ENCODE data around the gene TBC1D5.

TBC1D5 gene

DNA sequence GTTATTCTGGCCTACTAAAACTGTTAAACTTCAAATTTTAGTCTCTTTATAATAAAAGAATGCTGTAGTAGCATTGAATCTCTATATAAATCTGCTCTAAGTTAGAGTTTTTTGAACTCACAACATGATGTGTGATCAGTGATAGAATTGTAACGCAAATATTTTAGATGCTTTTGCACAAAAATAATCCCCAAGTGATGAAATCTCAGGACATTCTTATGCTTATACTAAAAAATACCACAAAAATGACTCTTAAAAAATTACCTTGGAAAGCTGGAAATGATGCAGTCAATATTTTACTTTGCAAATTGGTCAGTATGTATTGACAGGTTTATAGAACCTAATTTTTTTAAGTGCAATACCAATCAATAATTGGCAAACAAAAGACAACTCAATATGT lies 375.3 kb downstream of the TBC1D5 start:
- no peak overlapping the region for H3K27ac ChIP-seq
- no peaks in the 10 kb centered on the region for H3K4me1 ChIP-seq
- peaks cover 0 to 17% (median 0%) of the 10 kb centered on the region in 3 donors for H3K36me3 ChIP-seq
- H3K4me3 ChIP-seq, result no peak overlapping the region
- no peaks in the 10 kb centered on the region for H3K27me3 ChIP-seq
- no peaks in the 10 kb centered on the region for H3K9me3 ChIP-seq
- no peak for DNase-seq
- intact Hi-C loops (cut with DNase I; ENCODE audit: low total_unique reads), result no loop called here
- TF ChIP-seq, protein P1, sequence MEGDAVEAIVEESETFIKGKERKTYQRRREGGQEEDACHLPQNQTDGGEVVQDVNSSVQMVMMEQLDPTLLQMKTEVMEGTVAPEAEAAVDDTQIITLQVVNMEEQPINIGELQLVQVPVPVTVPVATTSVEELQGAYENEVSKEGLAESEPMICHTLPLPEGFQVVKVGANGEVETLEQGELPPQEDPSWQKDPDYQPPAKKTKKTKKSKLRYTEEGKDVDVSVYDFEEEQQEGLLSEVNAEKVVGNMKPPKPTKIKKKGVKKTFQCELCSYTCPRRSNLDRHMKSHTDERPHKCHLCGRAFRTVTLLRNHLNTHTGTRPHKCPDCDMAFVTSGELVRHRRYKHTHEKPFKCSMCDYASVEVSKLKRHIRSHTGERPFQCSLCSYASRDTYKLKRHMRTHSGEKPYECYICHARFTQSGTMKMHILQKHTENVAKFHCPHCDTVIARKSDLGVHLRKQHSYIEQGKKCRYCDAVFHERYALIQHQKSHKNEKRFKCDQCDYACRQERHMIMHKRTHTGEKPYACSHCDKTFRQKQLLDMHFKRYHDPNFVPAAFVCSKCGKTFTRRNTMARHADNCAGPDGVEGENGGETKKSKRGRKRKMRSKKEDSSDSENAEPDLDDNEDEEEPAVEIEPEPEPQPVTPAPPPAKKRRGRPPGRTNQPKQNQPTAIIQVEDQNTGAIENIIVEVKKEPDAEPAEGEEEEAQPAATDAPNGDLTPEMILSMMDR (IDR thresholded peaks at IDR 0.05), result no peak

DNA sequence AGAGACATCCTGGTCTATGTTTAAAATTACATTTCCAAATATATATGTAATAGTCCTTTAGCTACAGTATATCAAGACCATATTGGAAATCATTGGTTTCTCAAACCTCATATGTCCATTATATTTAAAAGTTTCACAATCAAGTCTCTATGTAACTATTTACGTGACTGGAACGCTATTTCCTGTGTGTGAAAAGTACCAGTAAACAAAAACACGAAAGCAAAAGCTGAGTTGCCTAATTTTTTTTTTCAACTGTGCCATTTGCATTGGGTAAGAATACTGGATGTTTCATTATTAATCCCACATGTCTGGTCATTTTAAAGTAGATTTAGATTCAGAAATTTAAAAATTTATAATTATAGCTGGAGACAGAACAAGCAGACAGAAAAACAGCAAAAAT lies 381.4 kb downstream of the TBC1D5 start:
- Histone ChIP-seq H3K27ac (no peak overlapping the region), H3K27me3 (no peaks in the 10 kb centered on the region), H3K36me3 (no peaks in the 10 kb centered on the region), H3K4me1 (no peaks in the 10 kb centered on the region), H3K4me3 (no peak overlapping the region), H3K9me3 (no peaks in the 10 kb centered on the region)
- TF ChIP-seq, protein P1 (IDR thresholded peaks at IDR 0.05), result no peak
- intact Hi-C loops (cut with DNase I; ENCODE audit: low total_unique reads), result no loop called here
- DNase-seq, result no peak

DNA sequence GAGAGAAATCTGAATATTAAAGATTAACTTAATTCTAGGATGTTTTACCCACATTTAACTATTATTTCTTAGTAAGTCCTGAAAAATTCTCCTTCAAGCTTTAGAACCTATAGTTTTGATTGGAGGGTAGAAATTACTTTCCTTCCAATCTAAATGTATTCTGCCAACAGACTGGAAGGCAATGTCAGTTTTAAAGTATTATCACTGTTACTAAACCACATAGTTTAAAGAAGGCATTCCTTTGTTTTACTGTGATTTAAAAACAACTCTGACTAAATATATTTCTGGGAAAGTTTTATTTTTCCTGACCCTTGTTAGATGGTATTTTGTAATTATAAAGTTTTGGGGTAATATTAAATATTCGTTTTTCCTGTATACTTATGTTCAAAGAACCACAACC lies 382.5 kb downstream of the TBC1D5 start:
- H3K4me3 ChIP-seq, result no peak overlapping the region
- H3K27ac ChIP-seq, result no peak overlapping the region
- H3K36me3 ChIP-seq, result no peaks in the 10 kb centered on the region
- DNase-seq, result no peak
- no peaks in the 10 kb centered on the region for H3K4me1 ChIP-seq
- no peaks in the 10 kb centered on the region for H3K9me3 ChIP-seq
- H3K27me3 ChIP-seq, result no peaks in the 10 kb centered on the region
- intact Hi-C loops (cut with DNase I; ENCODE audit: low total_unique reads), result no loop called here
- TF ChIP-seq, protein P1 (IDR thresholded peaks at IDR 0.05), result no peak

DNA sequence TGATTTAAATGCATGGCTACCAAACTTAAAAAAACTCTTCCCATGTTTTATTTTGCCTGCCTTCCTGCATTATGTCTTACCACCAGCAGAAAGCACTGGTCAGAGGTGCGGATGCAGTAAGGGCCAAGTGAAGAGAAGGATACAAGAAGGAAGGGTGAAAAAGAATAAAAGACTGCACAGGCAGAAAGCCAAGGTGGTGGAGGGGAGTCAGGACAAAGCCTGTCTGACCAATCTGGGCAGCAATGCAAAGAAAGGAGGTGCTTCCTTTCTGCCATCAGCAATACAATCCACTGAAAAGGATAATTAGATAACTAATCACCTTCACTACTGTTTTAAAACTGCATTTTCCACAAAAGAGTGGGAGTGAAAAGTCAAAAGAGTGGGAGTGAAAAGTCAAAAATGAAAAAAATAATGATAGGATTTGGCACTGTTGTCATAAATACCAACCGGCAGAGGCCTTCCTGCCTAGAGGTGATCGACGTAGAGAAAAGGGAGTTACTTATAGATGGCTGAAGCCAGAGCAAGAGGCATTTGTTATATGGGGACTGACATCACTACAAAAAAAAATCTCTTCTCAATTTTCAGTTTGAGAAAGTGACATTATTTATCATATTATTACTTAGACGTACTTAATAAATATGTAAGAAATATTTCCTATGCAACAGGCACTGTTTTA lies 385.3 kb downstream of the TBC1D5 start:
- H3K36me3 ChIP-seq, result no peaks in the 10 kb centered on the region
- no peaks in the 10 kb centered on the region for H3K4me1 ChIP-seq
- no peak overlapping the region for H3K4me3 ChIP-seq
- intact Hi-C loops (cut with DNase I; ENCODE audit: low total_unique reads), result no loop called here
- no peak overlapping the region for H3K27ac ChIP-seq
- no peaks in the 10 kb centered on the region for H3K9me3 ChIP-seq
- no peaks in the 10 kb centered on the region for H3K27me3 ChIP-seq
- DNase-seq, result no peak
- TF ChIP-seq, protein P1 (IDR thresholded peaks at IDR 0.05), result no peak

DNA sequence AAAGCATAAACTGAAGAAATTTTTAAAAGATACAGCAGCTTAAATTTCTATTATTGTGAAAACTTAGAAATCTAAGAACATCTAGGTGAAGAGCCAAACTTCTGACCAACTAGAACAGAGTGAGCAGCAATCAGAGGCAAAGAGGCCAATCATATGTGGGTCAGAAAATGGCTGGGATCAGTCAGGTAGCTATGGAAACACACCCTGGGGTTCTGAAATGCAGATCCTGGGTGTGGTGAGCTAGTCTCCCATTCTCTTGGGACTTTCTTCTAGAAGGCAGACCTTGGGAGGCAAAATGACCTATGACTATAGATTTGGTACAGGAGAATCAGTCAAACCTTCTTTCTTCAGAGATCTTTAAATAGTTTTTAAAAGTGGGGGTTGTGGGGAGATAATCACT lies 385.8 kb downstream of the TBC1D5 start:
- H3K4me3 ChIP-seq, result no peak overlapping the region
- no peak overlapping the region for H3K27ac ChIP-seq
- H3K9me3 ChIP-seq, result no peaks in the 10 kb centered on the region
- H3K4me1 ChIP-seq, result no peaks in the 10 kb centered on the region
- intact Hi-C loops (cut with DNase I; ENCODE audit: low total_unique reads), result no loop called here
- DNase-seq, result no peak
- H3K27me3 ChIP-seq, result no peaks in the 10 kb centered on the region
- TF ChIP-seq, protein P1 (IDR thresholded peaks at IDR 0.05), result no peak
- H3K36me3 ChIP-seq, result no peaks in the 10 kb centered on the region

DNA sequence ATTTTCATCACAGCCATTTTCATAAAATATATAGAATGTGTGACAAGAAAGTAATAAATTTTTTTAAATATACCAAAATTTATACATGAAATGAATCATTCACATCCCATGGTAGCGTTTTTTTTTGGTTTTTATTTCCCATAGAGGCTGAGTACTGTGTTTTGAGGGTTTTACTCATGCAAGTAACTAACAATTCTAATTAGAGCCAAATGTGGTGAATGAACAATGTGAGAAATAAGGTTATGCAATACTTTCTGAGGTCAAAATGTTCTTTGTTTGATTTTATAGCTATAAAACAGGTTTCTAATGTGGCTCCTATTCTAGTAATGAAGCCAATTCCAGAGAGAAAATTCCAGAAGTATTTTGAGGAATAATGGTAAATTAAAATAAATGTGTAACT lies 386.8 kb downstream of the TBC1D5 start:
- Histone ChIP-seq H3K27me3 (no peaks in the 10 kb centered on the region), H3K4me3 (no peak overlapping the region), H3K27ac (no peak overlapping the region), H3K9me3 (no peaks in the 10 kb centered on the region), H3K36me3 (no peaks in the 10 kb centered on the region), H3K4me1 (no peaks in the 10 kb centered on the region)
- intact Hi-C loops (cut with DNase I; ENCODE audit: low total_unique reads), result no loop called here
- TF ChIP-seq, protein P1 (IDR thresholded peaks at IDR 0.05), result no peak
- no peak for DNase-seq
